Testis (tissue), 2 donors: ENCODE results near the gene PSME2.

Experiments used
- POLR2A ChIP-seq: fragments of 450-650 bp; IDR thresholded peaks from one replicate; pipeline ENCODE4 v1.6.1; 2017; ENCODE audit warnings: antibody characterized with exemption, mild to moderate bottlenecking, moderate library complexity
- TF ChIP-seq, protein P1 (sequence below), 3 experiments: fragments of 450-650 bp in 2 of 3; fragments of 200-600 bp in 1 of 3; sonication (generic) in 1 of 3; IDR thresholded peaks; one replicate each; pipeline ENCODE4 v1.5.1; 2016 to 2019; ENCODE audit warnings: antibody characterized with exemption in 3 of 3, mild to moderate bottlenecking in 2 of 3, moderate library complexity in 1 of 3

DNA sequence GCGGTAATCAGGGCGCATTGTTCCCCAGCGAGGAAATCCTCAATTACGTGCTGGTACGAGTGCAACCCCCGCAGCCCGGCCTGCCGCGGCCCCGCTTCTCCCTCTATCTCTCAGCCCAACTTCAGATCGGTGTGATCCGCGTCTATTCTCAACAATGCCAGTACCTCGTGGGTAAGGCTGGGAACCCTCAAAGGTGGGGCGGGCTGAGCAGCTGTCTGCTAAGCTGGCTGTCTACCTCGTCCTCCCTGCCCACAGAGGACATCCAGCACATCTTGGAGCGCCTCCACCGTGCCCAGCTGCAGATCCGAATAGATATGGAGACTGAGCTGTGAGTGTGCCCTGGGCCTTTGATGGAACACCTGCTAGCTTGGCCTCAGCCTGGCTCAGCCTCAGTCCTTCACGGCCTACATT, 26.5 kb upstream of the PSME2 start:
- TF ChIP-seq, protein P1, sequence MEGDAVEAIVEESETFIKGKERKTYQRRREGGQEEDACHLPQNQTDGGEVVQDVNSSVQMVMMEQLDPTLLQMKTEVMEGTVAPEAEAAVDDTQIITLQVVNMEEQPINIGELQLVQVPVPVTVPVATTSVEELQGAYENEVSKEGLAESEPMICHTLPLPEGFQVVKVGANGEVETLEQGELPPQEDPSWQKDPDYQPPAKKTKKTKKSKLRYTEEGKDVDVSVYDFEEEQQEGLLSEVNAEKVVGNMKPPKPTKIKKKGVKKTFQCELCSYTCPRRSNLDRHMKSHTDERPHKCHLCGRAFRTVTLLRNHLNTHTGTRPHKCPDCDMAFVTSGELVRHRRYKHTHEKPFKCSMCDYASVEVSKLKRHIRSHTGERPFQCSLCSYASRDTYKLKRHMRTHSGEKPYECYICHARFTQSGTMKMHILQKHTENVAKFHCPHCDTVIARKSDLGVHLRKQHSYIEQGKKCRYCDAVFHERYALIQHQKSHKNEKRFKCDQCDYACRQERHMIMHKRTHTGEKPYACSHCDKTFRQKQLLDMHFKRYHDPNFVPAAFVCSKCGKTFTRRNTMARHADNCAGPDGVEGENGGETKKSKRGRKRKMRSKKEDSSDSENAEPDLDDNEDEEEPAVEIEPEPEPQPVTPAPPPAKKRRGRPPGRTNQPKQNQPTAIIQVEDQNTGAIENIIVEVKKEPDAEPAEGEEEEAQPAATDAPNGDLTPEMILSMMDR (IDR thresholded peaks at IDR 0.05), result no peak
- no peak for TF ChIP-seq POLR2A
